Measurements from ENCODE around the gene PEAK1.

Gene PEAK1

GRCh38 chr15:77311020-77311419 is 108.9 kb downstream of the PEAK1 start (continued):
- no peak for TF ChIP-seq CSRNP3 (CRISPR knock-in tag; IDR thresholded peaks at IDR 0.05)

GRCh38 chr15:77309392-77309791 is 110.5 kb downstream of the PEAK1 start:
- TF ChIP-seq CSDC2 (CRISPR knock-in tag; IDR thresholded peaks at IDR 0.05) (no peak), RARB (CRISPR knock-in tag; IDR thresholded peaks at IDR 0.05) (no peak), ESRRG (CRISPR knock-in tag; IDR thresholded peaks at IDR 0.05) (no peak), ZNF8 (CRISPR knock-in tag; IDR thresholded peaks at IDR 0.05) (no peak), OSR1 (CRISPR knock-in tag; IDR thresholded peaks at IDR 0.05) (no peak), PPARA (CRISPR knock-in tag; IDR thresholded peaks at IDR 0.05; ENCODE audit: borderline replicate concordance) (no peak), ARNTL (CRISPR knock-in tag; IDR thresholded peaks at IDR 0.05; ENCODE audit: borderline replicate concordance, low read depth) (no peak), ZFP30 (CRISPR knock-in tag; IDR thresholded peaks at IDR 0.05) (no peak), ISL1 (CRISPR knock-in tag; IDR thresholded peaks at IDR 0.05) (no peak), ZFP3 (CRISPR knock-in tag; IDR thresholded peaks at IDR 0.05) (no peak), PATZ1 (CRISPR knock-in tag; IDR thresholded peaks at IDR 0.05; ENCODE audit: borderline replicate concordance) (no peak), ZNF565 (CRISPR knock-in tag; conservative IDR thresholded peaks at IDR 0.05; ENCODE audit: low read depth) (no peak), ZNF70 (CRISPR knock-in tag; IDR thresholded peaks at IDR 0.05) (no peak), POU6F1 (CRISPR knock-in tag; IDR thresholded peaks at IDR 0.05; ENCODE audit: borderline replicate concordance, low read depth) (no peak)
- ATAC-seq: no peak

- ATAC-seq: no peak
- TF ChIP-seq PPARA (CRISPR knock-in tag; IDR thresholded peaks at IDR 0.05; ENCODE audit: borderline replicate concordance) (no peak), TSHZ2 (CRISPR knock-in tag; IDR thresholded peaks at IDR 0.05) (no peak), CSDC2 (CRISPR knock-in tag; IDR thresholded peaks at IDR 0.05) (no peak), ZNF565 (CRISPR knock-in tag; conservative IDR thresholded peaks at IDR 0.05; ENCODE audit: low read depth) (no peak), ZFP30 (CRISPR knock-in tag; IDR thresholded peaks at IDR 0.05) (no peak), ARNTL (CRISPR knock-in tag; IDR thresholded peaks at IDR 0.05; ENCODE audit: borderline replicate concordance, low read depth) (no peak), CREB5 (CRISPR knock-in tag; IDR thresholded peaks at IDR 0.05; ENCODE audit: low read depth) (no peak), PATZ1 (CRISPR knock-in tag; IDR thresholded peaks at IDR 0.05; ENCODE audit: borderline replicate concordance) (no peak)
Observed at GRCh38 chr15:77305953-77306352, 114.0 kb downstream of the PEAK1 start.

All from SK-N-SH treated with all-trans-retinoic acid at 6 μM for 48 hours (cell line).